Stimulated activated CD4-positive, alpha-beta T cell treated with anti-CD3 and anti-CD28 coated beads, Interleukin-1b, Interleukin-23, amount 100 ng/mL, for 1 hour (primary cell): ENCODE results near the gene PRDM1.
"Not testable (repeated sequence)": the region's sequence is repeated elsewhere in the genome, so short reads cannot be mapped to it uniquely, and the experiment has no call there.

Experiments used
- DNase-seq, 2 donors: peaks; one replicate each; pipeline ENCODE4 v3.0.0-alpha.2; 2020; ENCODE audit warnings: low read depth in 2 of 2

PRDM1 gene

GRCh38 chr6:106136845-106137244 is 50.7 kb downstream of the PRDM1 start:
- DNase-seq = no peak

GRCh38 chr6:106138151-106138550 is 52.0 kb downstream of the PRDM1 start:
- no peak for DNase-seq

GRCh38 chr6:106141441-106142237 is 55.5 kb downstream of the PRDM1 start:
- DNase-seq = no peak

GRCh38 chr6:106142876-106143431 is 56.8 kb downstream of the PRDM1 start:
- DNase-seq = no peak

- DNase-seq = no peak
These were observed 57.5 kb downstream of the PRDM1 start for GRCh38 chr6:106143665-106144064.

GRCh38 chr6:106145144-106145543 is 59.0 kb downstream of the PRDM1 start:
- no peak for DNase-seq

- no peak for DNase-seq
These were observed 59.6 kb downstream of the PRDM1 start for GRCh38 chr6:106145741-106146227.

GRCh38 chr6:106146852-106147351 is 60.8 kb downstream of the PRDM1 start:
- DNase-seq = no peak

GRCh38 chr6:106147476-106147875 is 61.3 kb downstream of the PRDM1 start:
- no peak for DNase-seq

GRCh38 chr6:106149472-106150069 is 63.4 kb downstream of the PRDM1 start:
- DNase-seq = no peak

- DNase-seq = not testable (repeated sequence)
These were observed 66.3 kb downstream of the PRDM1 start for GRCh38 chr6:106152476-106152875.

- no peak for DNase-seq
These were observed 66.8 kb downstream of the PRDM1 start for GRCh38 chr6:106152952-106153351.

GRCh38 chr6:106154326-106154725 is 68.2 kb downstream of the PRDM1 start:
- no peak for DNase-seq

GRCh38 chr6:106155219-106155830 is 69.2 kb downstream of the PRDM1 start:
- no peak for DNase-seq

GRCh38 chr6:106156413-106156812 is 70.3 kb downstream of the PRDM1 start:
- no peak for DNase-seq

- no peak for DNase-seq
These were observed 70.7 kb downstream of the PRDM1 start for GRCh38 chr6:106156863-106157262.

- DNase-seq = no peak
These were observed 72.7 kb downstream of the PRDM1 start for GRCh38 chr6:106158816-106159215.
